Activated CD8-positive, alpha-beta T cell treated with anti-CD3 and anti-CD28 coated beads for 36 hours (primary cell): ENCODE results near the gene BCAR1. TPM values are rescaled to one million over a fixed set of nuclear protein-coding genes. Genes with fewer than 3 reads are reported as not detected.

Source experiments
- ATAC-seq: fragments of 200-7000 bp; cut with Tn5 transposase; one replicate; pipeline ENCODE4 v1.10.0; 2021; ENCODE audit warnings: mild to moderate bottlenecking, moderate library complexity
- CTCF ChIA-PET: fragments of 350-600 bp; sonication (Branson Sonifier 250); formaldehyde crosslinking; loops from one replicate; lab custom pipeline; 2021; ENCODE audit warnings: antibody characterized with exemption; lab: Charles Lee
- POLR2A ChIA-PET: fragments of 350-600 bp; sonication (Branson Sonifier 250); formaldehyde crosslinking; loops from one replicate; lab custom pipeline; 2021; ENCODE audit warnings: antibody characterized with exemption; lab: Charles Lee
- DNase-seq: peaks from one replicate; pipeline ENCODE4 v3.0.0-alpha.2; 2020
- H3K27ac Mint-ChIP-seq: one replicate; pipeline ENCODE4 v1.8.0; 2021; ENCODE audit warnings: mild to moderate bottlenecking, mixed read lengths
- H3K27me3 Mint-ChIP-seq: one replicate; pipeline ENCODE4 v1.8.0; 2021; ENCODE audit warnings: mixed read lengths
- H3K36me3 Mint-ChIP-seq: one replicate; pipeline ENCODE4 v1.8.0; 2021; ENCODE audit warnings: low read depth, mixed read lengths
- H3K4me1 Mint-ChIP-seq: one replicate; pipeline ENCODE4 v1.8.0; 2021; ENCODE audit warnings: low read depth, mixed read lengths
- H3K4me3 Mint-ChIP-seq: one replicate; pipeline ENCODE4 v1.8.0; 2021; ENCODE audit warnings: mild to moderate bottlenecking, moderate library complexity, mixed read lengths
- H3K9me3 Mint-ChIP-seq: one replicate; pipeline ENCODE4 v1.8.0; 2021; ENCODE audit warnings: mixed read lengths
- CTCF ChIP-seq: fragments of 200-600 bp; IDR thresholded peaks from one replicate; pipeline ENCODE4 v1.8.0; 2022; ENCODE audit warnings: antibody characterized with exemption, mild to moderate bottlenecking
- intact Hi-C: fragments of 100-400 bp; cut with micrococcal nuclease; formaldehyde crosslinking; loops from one replicate; pipeline ENCODE4 v1.10.0; 2022
- total RNA-seq, 2 experiments: library from RNA; stranded (reverse); gene quantifications; one replicate each; pipeline ENCODE4 v1.2.3, GENCODE V29; 2021

The BCAR1 gene
- total RNA-seq, 2 experiments from 2014 or later: 0.34 to 0.87 TPM

GRCh38 chr16:75288596-75289120, 37.2 kb upstream of the BCAR1 start:
- CTCF ChIA-PET: interaction anchor here (1.4 to 1.9 kb wide), 4 partner anchors 14 to 55 kb away, joined by 4 to 6 read pairs (median 4); no protein-coding TSS in a partner anchor
- H3K27ac Mint-ChIP-seq: peak overlapping the region; percentile 52
- intact Hi-C loops: no loop called here

GRCh38 chr16:75288181-75288580, 36.8 kb upstream of the BCAR1 start:
- Mint-ChIP-seq H3K27ac (peak overlapping the region; percentile 52), H3K9me3 (no peaks in the 10 kb centered on the region), H3K36me3 (peaks cover 36% of the 10 kb centered on the region), H3K27me3 (peaks cover 25% of the 10 kb centered on the region), H3K4me1 (peaks cover 15% of the 10 kb centered on the region), H3K4me3 (peak overlapping the region; percentile 45)
- ChIA-PET POLR2A (interaction anchor here (1.1 to 1.3 kb wide), 2 partner anchors 10 to 18 kb away, joined by 3 to 4 read pairs; no protein-coding TSS in a partner anchor), CTCF (interaction anchor here (1.4 to 1.9 kb wide), 3 partner anchors 14 to 54 kb away, joined by 4 to 6 read pairs (median 4); no protein-coding TSS in a partner anchor)
- no peak for TF ChIP-seq CTCF
- peak; percentile 38 for DNase-seq
- intact Hi-C loops: no loop called here
- ATAC-seq: peak; percentile 53

More at GRCh38 chr16:75288596-75289120, 37.2 kb upstream of the BCAR1 start:
- H3K4me3 Mint-ChIP-seq: peak overlapping the region; percentile 45
- no peak for TF ChIP-seq CTCF
- peaks cover 25% of the 10 kb centered on the region for H3K27me3 Mint-ChIP-seq
- DNase-seq (peak; percentile 89), ATAC-seq (peak; percentile 73)
- POLR2A ChIA-PET: interaction anchor here (1.3 kb wide), 1 partner anchor 10 kb away, joined by 3 read pairs; no protein-coding TSS in a partner anchor
- H3K4me1 Mint-ChIP-seq: peaks cover 15% of the 10 kb centered on the region
- no peaks in the 10 kb centered on the region for H3K9me3 Mint-ChIP-seq
- H3K36me3 Mint-ChIP-seq: peaks cover 37% of the 10 kb centered on the region

- TF ChIP-seq CTCF: no peak
- no peak for ATAC-seq
- DNase-seq: no peak
- Mint-ChIP-seq H3K27me3 (peaks cover 25% of the 10 kb centered on the region), H3K4me3 (no peak overlapping the region), H3K27ac (no peak overlapping the region), H3K9me3 (no peaks in the 10 kb centered on the region), H3K36me3 (peaks cover 31% of the 10 kb centered on the region), H3K4me1 (peaks cover 15% of the 10 kb centered on the region)
- intact Hi-C loops: no loop called here
- CTCF ChIA-PET: interaction anchor here (1.4 to 1.9 kb wide), 2 partner anchors 15 to 32 kb away, joined by 4 read pairs; no protein-coding TSS in a partner anchor
- POLR2A ChIA-PET: interaction anchor here (1.1 kb wide), 1 partner anchor 19 kb away, joined by 4 read pairs; no protein-coding TSS in a partner anchor
Measured at GRCh38 chr16:75287708-75288107, 36.3 kb upstream of the BCAR1 start.

GRCh38 chr16:75286389-75286788, 35.0 kb upstream of the BCAR1 start:
- POLR2A ChIA-PET: no interaction called here
- no peak for DNase-seq
- ATAC-seq: no peak
- Mint-ChIP-seq H3K4me3 (no peak overlapping the region), H3K4me1 (peaks cover 15% of the 10 kb centered on the region), H3K9me3 (no peaks in the 10 kb centered on the region), H3K27me3 (peaks cover 25% of the 10 kb centered on the region), H3K27ac (no peak overlapping the region), H3K36me3 (peaks cover 22% of the 10 kb centered on the region)
- intact Hi-C loops: no loop called here
- CTCF ChIA-PET: no interaction called here
- no peak for TF ChIP-seq CTCF
